ENCODE data around the gene KCNAB1. TPM values are rescaled to one million over a fixed set of nuclear protein-coding genes. Genes with fewer than 3 reads are reported as not detected.
A peak's percentile ranks its signal among the peaks of the same experiment; 100 is the strongest.

The KCNAB1 gene
- 2.3 and 2.4 TPM in 2 replicates for total RNA-seq (2021; fragmentation: NEBNext Ultra II Directional; extraction: Animal tissue kit (Norgen Biotek cat#: 25700))
- polyA plus RNA-seq (2011; rRNA removed) = 0.31 and 0.51 TPM in 2 replicates
- 0.37 TPM for polyA plus RNA-seq (2011; cell fraction: cytosol; rRNA removed)
- 0.33 TPM for polyA plus RNA-seq (2011; cell fraction: nucleus; rRNA removed)
- polyA plus RNA-seq (2012, experiment 1 of 2) = 1.2 to 2.2 TPM (median 1.8 TPM) in 4 replicates
- 0.07 TPM for polyA plus RNA-seq (2012, experiment 2 of 2)
- polyA plus RNA-seq (2013, experiment 1 of 2) = 0.79 TPM
- polyA plus RNA-seq (2013, experiment 2 of 2) = 0.53 TPM
- 1.5 and 2.1 TPM in 2 replicates for polyA minus RNA-seq (2011; rRNA and poly(A)+ RNA removed)
- 1.5 TPM for polyA minus RNA-seq (2011; cell fraction: cytosol; rRNA and poly(A)+ RNA removed)
- polyA minus RNA-seq (2011; cell fraction: nucleus; rRNA and poly(A)+ RNA removed) = 3.2 TPM
- long read RNA-seq, experiment 1, partial matches to known transcripts = 0 of 4 reads
- long read RNA-seq, experiment 1, other reads (novel, unspliced or antisense) = 4 of 4 reads
- long read RNA-seq, experiment 2, partial matches to known transcripts = 0 of 5 reads
- long read RNA-seq, experiment 2, other reads (novel, unspliced or antisense) = 4 of 5 reads

- Histone ChIP-seq H2BK5ac (ENCODE audit: low read depth, low read length) (no peak within 1 kb of the TSS), H3K4ac (replicated peaks; ENCODE audit: insufficient read length, low read depth, low read length) (no peak within 1 kb of the TSS), H3K23ac (ENCODE audit: insufficient read length) (no peak within 1 kb of the TSS), H3K4me2 (ENCODE audit: insufficient read depth in 1 of 2, low read depth in 2 of 2, low read length in 2 of 2) (no peak within 1 kb of the TSS), H3K14ac (ENCODE audit: insufficient read length) (no peak within 1 kb of the TSS), H2BK12ac (ENCODE audit: low read depth, low read length) (no peak within 1 kb of the TSS), H3K36me3 (ENCODE audit: control insufficient read depth in 2 of 4, insufficient read depth in 4 of 4, low read length in 3 of 4) (no peaks in the 10 kb centered on the region), H3K23me2 (ENCODE audit: low read depth, low read length) (no peaks in the 10 kb centered on the region), H2BK20ac (ENCODE audit: low read length) (no peak within 1 kb of the TSS), H2BK120ac (replicated peaks; ENCODE audit: low read depth, low read length) (no peak within 1 kb of the TSS), H3K79me2 (ENCODE audit: control insufficient read depth in 1 of 2, insufficient read depth in 2 of 2, low read length in 2 of 2) (no peaks in the 10 kb centered on the region), H4K5ac (ENCODE audit: insufficient read length, low read depth, low read length) (no peak within 1 kb of the TSS), H2AK5ac (ENCODE audit: low read depth, low read length) (no peak within 1 kb of the TSS), H2AFZ (ENCODE audit: low read length) (peak within 1 kb of the TSS; percentile 76; the same call in 1 of the 2 replicates), H3K79me1 (ENCODE audit: low read depth, low read length) (no peaks in the 10 kb centered on the region), H3K9ac (replicated peaks in 1 of 4; ENCODE audit: extremely low read depth in 1 of 4, low read depth in 3 of 4, low read length in 3 of 4) (no peak within 1 kb of the TSS), H3K4me3 (ENCODE audit: extremely low read depth in 1 of 4, insufficient read depth in 2 of 4, low read depth in 3 of 4, low read length in 4 of 4) (no peak within 1 kb of the TSS), H3K18ac (ENCODE audit: extremely low read depth, low read length) (no peak within 1 kb of the TSS), H3K4me1 (replicated peaks in 1 of 4; ENCODE audit: control insufficient read depth in 3 of 4, insufficient read depth in 4 of 4, low read length in 3 of 4) (peaks cover 0 to 3% (median 0%) of the 10 kb centered on the region in 4 experiments; a peak in 1 of 7 replicates), H4K8ac (ENCODE audit: extremely low read depth, insufficient read depth, low read length) (no peak within 1 kb of the TSS), H3K56ac (replicated peaks; ENCODE audit: insufficient read length, low read depth, low read length) (no peak within 1 kb of the TSS), H2BK15ac (ENCODE audit: low read length) (no peak within 1 kb of the TSS), H4K20me1 (replicated peaks in 1 of 2; ENCODE audit: control insufficient read depth in 1 of 2, insufficient read depth in 2 of 2, low read length in 2 of 2) (no peaks in the 10 kb centered on the region), H4K91ac (replicated peaks; ENCODE audit: insufficient read length, low read length) (no peak within 1 kb of the TSS), H3K27me3 (replicated peaks in 1 of 4; ENCODE audit: control insufficient read depth in 3 of 4, extremely low read depth in 1 of 4, insufficient read depth in 3 of 4, low read length in 3 of 4) (no peaks in the 10 kb centered on the region), H3K9me3 (ENCODE audit: insufficient read depth in 2 of 2, low read depth in 1 of 2, low read length in 1 of 2) (no peaks in the 10 kb centered on the region), H3K27ac (ENCODE audit: low read depth, low read length) (no peak within 1 kb of the TSS)
- 87% methylated on average over 19 of the region's 19 CpGs; no CpG with 5 or more reads in 1 of the 2 experiments for WGBS, 2 experiments (ENCODE audit: extremely low coverage in 1 of 2, insufficient coverage in 1 of 2, insufficient read length in 1 of 2, insufficient replicate concordance in 2 of 2, low coverage in 1 of 2, low lambda C conversion rate in 2 of 2, missing lambda C conversion rate in 1 of 2)
- ChIA-PET POLR2A (ENCODE audit: partially characterized antibody) (no interaction called here), CTCF (ENCODE audit: partially characterized antibody) (interaction anchor here (0.8 to 2.4 kb wide), 6 partner anchors 9 to 126 kb away, joined by 3 to 9 read pairs (median 4); no protein-coding TSS in a partner anchor)
- DNase-seq (ENCODE audit: low read depth in 1 of 2, low spot score in 2 of 2) (no peak), FAIRE-seq (no peak)
- TF ChIP-seq MAX (IDR thresholded peaks at IDR 0.05) = no peak
- TF ChIP-seq TEAD4 (IDR thresholded peaks at IDR 0.05; ENCODE audit: low read depth, low read length) = no peak
- no peak for TF ChIP-seq ATF2 (IDR thresholded peaks at IDR 0.05; ENCODE audit: low read length)
- TF ChIP-seq YY1 (IDR thresholded peaks at IDR 0.05; ENCODE audit: low read depth, low read length) = no peak
- no peak for TF ChIP-seq FOSL1 (IDR thresholded peaks at IDR 0.05; ENCODE audit: insufficient read depth, low read depth, low read length)
- no peak for TF ChIP-seq ASH2L (IDR thresholded peaks at IDR 0.05; ENCODE audit: low read length)
- no peak for TF ChIP-seq BRCA1 (IDR thresholded peaks at IDR 0.05; ENCODE audit: low read depth, low read length)
- TF ChIP-seq SAP30 (IDR thresholded peaks at IDR 0.05; ENCODE audit: insufficient read depth, insufficient replicate concordance, low read length) = no peak
Measured at GRCh38 chr3:156120528-156121251, at the start of gene KCNAB1. TSS of gene KCNAB1 (plus strand) at chr3:156120578.

Measured in H1 (cell line).